ENCODE data around the gene SLC35D3. TPM values are rescaled to one million over a fixed set of nuclear protein-coding genes. Genes with fewer than 3 reads are reported as not detected.
"Not testable (repeated sequence)": the region's sequence is repeated elsewhere in the genome, so short reads cannot be mapped to it uniquely, and the experiment has no call there.

The SLC35D3 gene
- total RNA-seq, 1 donor: not detected

- no peak overlapping the region for H3K4me3 ChIP-seq (ENCODE audit: low read depth, low read length)
- DNase-seq (ENCODE audit: low read depth): no peak
- TF ChIP-seq, protein P1, sequence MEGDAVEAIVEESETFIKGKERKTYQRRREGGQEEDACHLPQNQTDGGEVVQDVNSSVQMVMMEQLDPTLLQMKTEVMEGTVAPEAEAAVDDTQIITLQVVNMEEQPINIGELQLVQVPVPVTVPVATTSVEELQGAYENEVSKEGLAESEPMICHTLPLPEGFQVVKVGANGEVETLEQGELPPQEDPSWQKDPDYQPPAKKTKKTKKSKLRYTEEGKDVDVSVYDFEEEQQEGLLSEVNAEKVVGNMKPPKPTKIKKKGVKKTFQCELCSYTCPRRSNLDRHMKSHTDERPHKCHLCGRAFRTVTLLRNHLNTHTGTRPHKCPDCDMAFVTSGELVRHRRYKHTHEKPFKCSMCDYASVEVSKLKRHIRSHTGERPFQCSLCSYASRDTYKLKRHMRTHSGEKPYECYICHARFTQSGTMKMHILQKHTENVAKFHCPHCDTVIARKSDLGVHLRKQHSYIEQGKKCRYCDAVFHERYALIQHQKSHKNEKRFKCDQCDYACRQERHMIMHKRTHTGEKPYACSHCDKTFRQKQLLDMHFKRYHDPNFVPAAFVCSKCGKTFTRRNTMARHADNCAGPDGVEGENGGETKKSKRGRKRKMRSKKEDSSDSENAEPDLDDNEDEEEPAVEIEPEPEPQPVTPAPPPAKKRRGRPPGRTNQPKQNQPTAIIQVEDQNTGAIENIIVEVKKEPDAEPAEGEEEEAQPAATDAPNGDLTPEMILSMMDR (IDR thresholded peaks at IDR 0.05; ENCODE audit: insufficient read depth, low read depth, low read length): no peak
Measured at GRCh38 chr6:136932599-136932998, 10.5 kb downstream of the SLC35D3 start.

DNA sequence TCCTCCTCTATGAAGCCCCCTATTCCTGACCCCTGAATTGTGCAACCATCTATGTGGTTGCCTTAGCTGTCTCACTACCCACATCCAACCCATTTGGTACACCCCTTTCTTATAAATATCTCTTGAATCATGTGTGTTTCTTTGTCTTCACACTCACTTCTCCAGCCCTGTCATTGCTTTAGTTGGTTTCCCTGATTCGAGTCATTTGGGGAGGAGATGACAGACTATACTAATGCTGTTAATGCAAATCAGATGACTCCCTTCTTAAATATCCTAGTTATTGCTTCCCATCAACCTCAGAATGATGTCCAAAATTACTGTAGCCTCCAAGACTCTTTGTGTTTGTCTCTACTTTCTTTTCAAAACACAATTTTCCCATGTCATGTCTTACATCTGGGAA, 23.0 kb downstream of the SLC35D3 start:
- H3K4me3 ChIP-seq (ENCODE audit: low read depth, low read length): no peak overlapping the region
- DNase-seq (ENCODE audit: low read depth): no peak
- TF ChIP-seq, protein P1 (IDR thresholded peaks at IDR 0.05; ENCODE audit: insufficient read depth, low read depth, low read length): no peak

- TF ChIP-seq, protein P1 (IDR thresholded peaks at IDR 0.05; ENCODE audit: insufficient read depth, low read depth, low read length): no peak
- no peak overlapping the region for H3K4me3 ChIP-seq (ENCODE audit: low read depth, low read length)
- no peak for DNase-seq (ENCODE audit: low read depth)
Measured at GRCh38 chr6:136945711-136946121, 23.6 kb downstream of the SLC35D3 start.

GRCh38 chr6:136947037-136947436, 24.9 kb downstream of the SLC35D3 start:
- H3K4me3 ChIP-seq (ENCODE audit: low read depth, low read length): no peak overlapping the region
- TF ChIP-seq, protein P1 (IDR thresholded peaks at IDR 0.05; ENCODE audit: insufficient read depth, low read depth, low read length): no peak
- no peak for DNase-seq (ENCODE audit: low read depth)

DNA sequence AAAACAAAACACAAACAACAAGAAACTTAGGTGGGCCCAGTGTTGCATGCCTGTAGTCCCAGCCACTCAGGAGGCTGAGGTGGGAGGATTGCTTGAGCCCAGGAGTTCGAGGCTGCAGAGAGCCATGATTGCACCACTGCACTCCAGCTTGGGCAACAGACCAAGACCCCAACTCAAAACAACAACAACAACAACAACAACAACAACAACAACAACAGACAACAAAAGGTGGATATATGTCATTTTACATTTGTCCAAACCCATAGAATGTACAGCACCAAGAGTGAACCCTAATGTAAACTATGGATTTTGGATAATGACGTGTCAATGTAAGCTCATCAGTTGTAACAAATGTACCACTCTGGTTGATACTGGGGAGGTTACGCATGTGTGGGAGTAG, 27.9 kb downstream of the SLC35D3 start:
- H3K4me3 ChIP-seq (ENCODE audit: low read depth, low read length); DNase-seq (ENCODE audit: low read depth): not testable (repeated sequence)

GRCh38 chr6:136950436-136951126, 28.5 kb downstream of the SLC35D3 start:
- TF ChIP-seq, protein P1 (IDR thresholded peaks at IDR 0.05; ENCODE audit: insufficient read depth, low read depth, low read length): no peak
- no peak overlapping the region for H3K4me3 ChIP-seq (ENCODE audit: low read depth, low read length)
- no peak for DNase-seq (ENCODE audit: low read depth)

GRCh38 chr6:136952714-136953260, 30.7 kb downstream of the SLC35D3 start:
- no peak overlapping the region for H3K4me3 ChIP-seq (ENCODE audit: low read depth, low read length)
- TF ChIP-seq, protein P1 (IDR thresholded peaks at IDR 0.05; ENCODE audit: insufficient read depth, low read depth, low read length): no peak
- no peak for DNase-seq (ENCODE audit: low read depth)

All from fibroblast of villous mesenchyme (primary cell).